K562 (cell line): ENCODE measurements around the gene SLC9A1. TPM values are rescaled to one million over a fixed set of nuclear protein-coding genes. Genes with fewer than 3 reads are reported as not detected.

Experiments
- ATAC-seq: fragments of 200-7000 bp; cut with Tn5 transposase; 3 replicates; pipeline ENCODE4 v1.9.1; 2020; ENCODE audit warnings: moderate library complexity
- BruUV-seq: library from RNA; stranded (reverse); fragments of 400-500 nt; replicated peaks from 2 replicates; lab custom pipeline; 2021; lab: Mats Ljungman, UMichigan
- CTCF ChIA-PET: fragments of 300-600 bp; formaldehyde crosslinking; extraction: SDS; loops from one replicate; lab custom pipeline; 2021; ENCODE audit warnings: low intra/inter-chr PET ratio; lab: Yijun Ruan, JAX
- POLR2A ChIA-PET: fragments of 300-600, 350-650 bp; sonication (Branson Sonifier 250); formaldehyde crosslinking; extraction: SDS; loops from one replicate; lab custom pipeline; 2021; ENCODE audit warnings: antibody characterized with exemption, inconsistent platforms; lab: Yijun Ruan, JAX
- DNase-seq, 4 experiments: peaks; one replicate each; pipeline versions ENCODE4 v3.0.0 to v3.0.0-alpha.2; 2011 to 2018; ENCODE audit warnings: low spot score in 3 of 4, mixed read lengths in 3 of 4; ENCODE audit errors: extremely low read depth in 1 of 4
- FAIRE-seq: peaks from 2 replicates; lab custom pipeline; 2011; peaks lifted over from hg19 to GRCh38; lab: Jason Lieb, UNC
- H2AFZ ChIP-seq: 2 replicates; pipeline ENCODE4 v1.6.0; 2011; ENCODE audit warnings: low read depth, low read length, control low read depth, inconsistent platforms
- H3K27ac ChIP-seq: fragments of 200-600 bp; 3 replicates; pipeline ENCODE4 v1.8.0; 2011; ENCODE audit warnings: low read depth, mild to moderate bottlenecking, control low read depth, inconsistent platforms, low read length, moderate library complexity, mixed read lengths; ENCODE audit errors: extremely low read depth
- H3K27me3 ChIP-seq, 2 experiments: fragments of 300-600 bp in 1 of 2; 2 replicates in 1 of 2; 3 replicates in 1 of 2; pipeline versions ENCODE4 v1.6.0 to v1.8.0; 2011; ENCODE audit warnings: inconsistent platforms in 2 of 2, low read length in 2 of 2, mild to moderate bottlenecking in 1 of 2, mixed read lengths in 1 of 2, moderate library complexity in 1 of 2; ENCODE audit not compliant: control insufficient read depth in 2 of 2, insufficient read depth in 2 of 2
- H3K36me3 ChIP-seq: fragments of 300-600 bp; 3 replicates; pipeline ENCODE4 v1.8.0; 2011; ENCODE audit warnings: mild to moderate bottlenecking, low read length, inconsistent platforms; ENCODE audit not compliant: control insufficient read depth, insufficient read depth
- H3K4me1 ChIP-seq, 2 experiments: fragments of 200-600 bp in 1 of 2; replicated peaks in 1 of 2; 2 replicates in 1 of 2; 3 replicates in 1 of 2; pipeline versions ENCODE4 v1.5.1 to v1.8.0; 2011; ENCODE audit warnings: inconsistent platforms in 2 of 2, low read length in 2 of 2, mild to moderate bottlenecking in 1 of 2, mixed read lengths in 1 of 2, moderate library complexity in 1 of 2; ENCODE audit not compliant: control insufficient read depth in 2 of 2, insufficient read depth in 2 of 2
- H3K4me2 ChIP-seq: 2 replicates; pipeline ENCODE4 v1.6.1; 2011; ENCODE audit warnings: low read length, control low read depth, inconsistent platforms, mixed read lengths; ENCODE audit not compliant: insufficient read depth
- H3K4me3 ChIP-seq: fragments of 200-600 bp; sonication (generic), shearing (Covaris generic); 2 replicates; pipeline ENCODE4 v1.5.1; 2016; ENCODE audit warnings: control low read depth, inconsistent platforms
- H3K79me2 ChIP-seq: fragments of 200-600 bp; 3 replicates; pipeline ENCODE4 v1.8.0; 2011; ENCODE audit warnings: low read length, inconsistent platforms; ENCODE audit not compliant: control insufficient read depth, insufficient read depth
- H3K9ac ChIP-seq, 2 experiments: 2 replicates each; pipeline versions ENCODE4 v1.6.0 to v1.6.1; 2011; ENCODE audit warnings: low read depth in 2 of 2, low read length in 2 of 2, control low read depth in 1 of 2, inconsistent platforms in 1 of 2, mild to moderate bottlenecking in 1 of 2, mixed read lengths in 1 of 2; ENCODE audit not compliant: insufficient read depth in 1 of 2
- H3K9me1 ChIP-seq: one replicate; pipeline ENCODE4 v1.6.0; 2011; ENCODE audit warnings: inconsistent platforms, mild to moderate bottlenecking, low read length, moderate library complexity; ENCODE audit not compliant: control insufficient read depth, insufficient read depth
- H3K9me3 ChIP-seq: replicated peaks from 2 replicates; pipeline ENCODE4 v1.5.1; 2011; ENCODE audit warnings: low read depth, low read length, inconsistent platforms; ENCODE audit not compliant: control insufficient read depth, insufficient read depth
- H4K20me1 ChIP-seq: replicated peaks from 2 replicates; pipeline ENCODE4 v1.6.1; 2011; ENCODE audit warnings: low read length, inconsistent platforms, mixed read lengths; ENCODE audit not compliant: control insufficient read depth, insufficient read depth
- ARHGAP35 ChIP-seq: fragments of 450-650 bp; IDR thresholded peaks from 2 replicates; pipeline ENCODE4 v1.6.1; 2018; ENCODE audit not compliant: partially characterized antibody
- CBX5 ChIP-seq: IDR thresholded peaks from 2 replicates; pipeline ENCODE4 v1.6.1; 2014; ENCODE audit warnings: low read depth, borderline replicate concordance
- EP300 ChIP-seq: IDR thresholded peaks from 2 replicates; pipeline ENCODE4 v1.6.1; 2012; ENCODE audit warnings: low read length, improper control_type of control experiment
- HMGXB4 ChIP-seq: sonication (generic); formaldehyde crosslinking; IDR thresholded peaks from 2 replicates; pipeline ENCODE4 v1.8.1; 2023; ENCODE audit warnings: mild to moderate bottlenecking, missing genetic modification reagents
- LEF1 ChIP-seq: fragments of 450-650 bp; IDR thresholded peaks from 2 replicates; pipeline ENCODE4 v1.6.1; 2016; ENCODE audit warnings: mild to moderate bottlenecking
- NFATC3 ChIP-seq: fragments of 450-650 bp; IDR thresholded peaks from 2 replicates; pipeline ENCODE4 v1.6.1; 2017; ENCODE audit warnings: mild to moderate bottlenecking
- POLR2G ChIP-seq: fragments of 200-400 bp; formaldehyde crosslinking; IDR thresholded peaks from 2 replicates; pipeline ENCODE4 v1.6.1; 2017; ENCODE audit warnings: low read depth, mild to moderate bottlenecking, antibody characterized with exemption, low read length, moderate library complexity
- POLR3G ChIP-seq: IDR thresholded peaks from 2 replicates; pipeline ENCODE4 v1.6.1; 2011; ENCODE audit not compliant: insufficient read length, insufficient replicate concordance; ENCODE audit errors: extremely low read depth
- POU5F1 ChIP-seq: fragments of 150-350 bp; IDR thresholded peaks from 2 replicates; pipeline ENCODE4 v1.6.1; 2014; ENCODE audit warnings: borderline replicate concordance, low read length, low read depth, mild to moderate bottlenecking; ENCODE audit not compliant: partially characterized antibody
- RB1 ChIP-seq: fragments of 450-650 bp; IDR thresholded peaks from 2 replicates; pipeline ENCODE4 v1.6.1; 2017; ENCODE audit warnings: low read depth, mild to moderate bottlenecking
- RBM14 ChIP-seq: fragments of 200-400 bp; formaldehyde crosslinking; IDR thresholded peaks from 2 replicates; pipeline ENCODE4 v1.6.1; 2018; ENCODE audit warnings: low read depth, mild to moderate bottlenecking, low read length, moderate library complexity, borderline replicate concordance; ENCODE audit not compliant: insufficient read depth
- SETDB1 ChIP-seq: IDR thresholded peaks from one replicate; pipeline ENCODE4 v1.6.1; 2012; ENCODE audit warnings: low read length, control low read depth, inconsistent platforms
- SMARCE1 ChIP-seq: fragments of 450-650 bp; IDR thresholded peaks from 2 replicates; pipeline ENCODE4 v1.7.1; 2016; ENCODE audit warnings: mild to moderate bottlenecking
- STAT6 ChIP-seq: sonication (generic); formaldehyde crosslinking; IDR thresholded peaks from 2 replicates; pipeline ENCODE4 v1.8.1; 2023; ENCODE audit warnings: mild to moderate bottlenecking, missing genetic modification reagents
- TCF15 ChIP-seq: fragments of 250-450 bp; sonication (Bioruptor Pico); IDR thresholded peaks from 2 replicates; pipeline ENCODE4 v1.8.0; 2022; ENCODE audit warnings: moderate library complexity, mild to moderate bottlenecking, inconsistent platforms
- THRB ChIP-seq: fragments of 450-650 bp; formaldehyde crosslinking; conservative IDR thresholded peaks from 2 replicates; pipeline ENCODE4 v1.4.0; 2022; ENCODE audit warnings: mild to moderate bottlenecking, missing genetic modification characterization
- ZNF583 ChIP-seq: fragments of 250-450 bp; sonication (Bioruptor Pico); IDR thresholded peaks from 2 replicates; pipeline ENCODE4 v1.4.0; 2020
- WGBS: fragments of 100-300 bp; shearing (Covaris generic); methylation state at CpG from one replicate; pipeline ENCODE4 v1.1.6; 2016; ENCODE audit warnings: low coverage, mixed read lengths; ENCODE audit not compliant: insufficient coverage; ENCODE audit errors: missing lambda C conversion rate; 5-methylcytosine and 5-hydroxymethylcytosine counted together
- in situ Hi-C: fragments of 300-500 bp; cut with MboI; formaldehyde crosslinking; loops from 4 replicates; pipeline ENCODE4 v1.15.0; 2018; ENCODE audit warnings: inconsistent platforms, mixed read lengths
- intact Hi-C: fragments of 100-400 bp; cut with micrococcal nuclease; formaldehyde crosslinking; loops from 2 replicates; pipeline ENCODE4 v1.14.2; 2022
- polyA plus RNA-seq, 8 experiments: library from polyadenylated mRNA; depleted of rRNA in 4 of 8; stranded (reverse) in 5 of 8; unstranded in 3 of 8; fragments of >200 nt; fragmentation: Nextera tagmentation in 2 of 8; fragmentation: Illumina TruSeq in 1 of 8; extraction: Ambion mirVana in 2 of 8; extraction: Trizol in 1 of 8; gene quantifications; 2 replicates each; pipeline versions ENCODE4 v1.2.1 to v1.2.3, GENCODE V29; 2011 to 2014; ENCODE audit warnings: inconsistent platforms in 1 of 8, missing spikeins in 1 of 8
- total RNA-seq, 7 experiments: library from RNA; depleted of rRNA in 6 of 7; stranded (reverse); fragments of >200 nt in 6 of 7; fragmentation: Illumina TruSeq in 2 of 7; extraction: Trizol in 2 of 7; gene quantifications; 2 replicates each; pipeline versions ENCODE4 v1.2.1 to v1.2.3, GENCODE V29; 2011 to 2021; ENCODE audit warnings: low replicate concordance in 1 of 7

SLC9A1 gene
- total and polyA plus RNA-seq, 9 of the 15 experiments (the other 6 are each of a cell fraction or from before 2014, with no cell fraction given): 0.59 to 14.4 (median 2.0) TPM

GRCh38 chr1:27145934-27146354 is 9.0 kb downstream of the SLC9A1 start:
- in situ Hi-C loops (no loop called here), intact Hi-C loops (no loop called here)
- ATAC-seq: peak; percentile 80
- peak; percentile 90 for FAIRE-seq
- Histone ChIP-seq H3K79me2 (peaks cover 13% of the 10 kb centered on the region; the same call in 1 of the 3 replicates), H3K9me1 (no peaks in the 10 kb centered on the region), H3K9me3 (0 out of 2 replicates have a peak, but pooled peaks cover 4% of the 10 kb centered on the region), H2AFZ (peak overlapping the region; percentile 40; the same call in 1 of the 2 replicates), H3K4me2 (peak overlapping the region; percentile 30; the same call in 1 of the 2 replicates), H3K4me1 (peaks cover 13% of the 10 kb centered on the region in 2 experiments), H3K27ac (peak overlapping the region; percentile 62; the same call in 2 of the 3 replicates), H3K27me3 (no peaks in the 10 kb centered on the region), H3K4me3 (no peak overlapping the region), H4K20me1 (no peaks in the 10 kb centered on the region), H3K36me3 (no peaks in the 10 kb centered on the region), H3K9ac (peak overlapping the region; percentile 8 to 84; a peak in 3 of 4 replicates)
- no TSS peak for BruUV-seq
- DNase-seq: peak; percentile 65 to 81 (median 74)
- ChIA-PET POLR2A (interaction anchor here (0.5 to 15.5 kb wide), 9 partner anchors 8 to 169 kb away, joined by 3 to 380 read pairs (median 4); partner anchors contain the start of gene SLC9A1), CTCF (no interaction called here)
- WGBS: 20% methylated on average over 7 of the region's 7 CpGs
- no peak for TF ChIP-seq POLR2G
- no peak for TF ChIP-seq THRB (CRISPR knock-in tag)
- no peak for TF ChIP-seq CBX5
- TF ChIP-seq ZNF583 (CRISPR knock-in tag): no peak
- no peak for TF ChIP-seq RB1
- TF ChIP-seq NFATC3: no peak
- no peak for TF ChIP-seq POLR3G
- TF ChIP-seq POU5F1: no peak
- TF ChIP-seq SETDB1: no peak
- TF ChIP-seq STAT6 (CRISPR knock-in tag): no peak
- TF ChIP-seq LEF1: no peak
- no peak for TF ChIP-seq TCF15 (CRISPR knock-in tag)
- no peak for TF ChIP-seq HMGXB4 (CRISPR knock-in tag)
- TF ChIP-seq ARHGAP35: no peak
- TF ChIP-seq SMARCE1: peak; percentile 73; the same call in 1 of the 2 replicates
- 0 out of 2 replicates have a peak, but pooled peaks have one; percentile 41 for TF ChIP-seq EP300
- no peak for TF ChIP-seq RBM14
